CD8-positive, alpha-beta memory T cell (primary cell): ENCODE results near the gene ELK3. TPM values are rescaled to one million over a fixed set of nuclear protein-coding genes. Genes with fewer than 3 reads are reported as not detected.
"Not testable (repeated sequence)": the region's sequence is repeated elsewhere in the genome, so short reads cannot be mapped to it uniquely, and the experiment has no call there.

Experiments
- CTCF ChIA-PET: fragments of 350-600 bp; sonication (Branson Sonifier 250); formaldehyde crosslinking; loops from one replicate; lab custom pipeline; 2021; ENCODE audit warnings: antibody characterized with exemption; lab: Charles Lee
- POLR2A ChIA-PET: fragments of 350-600 bp; sonication (Branson Sonifier 250); formaldehyde crosslinking; loops from one replicate; lab custom pipeline; 2021; ENCODE audit warnings: antibody characterized with exemption; lab: Charles Lee
- DNase-seq, 5 donors: peaks; one replicate each; pipeline versions ENCODE4 v3.0.0 to v3.0.0-alpha.2; 2020 to 2022; ENCODE audit warnings: mixed read lengths in 1 of 5
- H3K27ac ChIP-seq: one replicate; pipeline ENCODE4 v1.7.0; 2013; ENCODE audit warnings: low read depth, mild to moderate bottlenecking, low read length, moderate library complexity
- H3K27me3 ChIP-seq: 2 replicates; pipeline ENCODE4 v1.7.0; 2013; ENCODE audit warnings: low read length, mild to moderate bottlenecking; ENCODE audit not compliant: insufficient read depth, poor library complexity, severe bottlenecking
- H3K36me3 ChIP-seq: 2 replicates; pipeline ENCODE4 v1.7.0; 2013; ENCODE audit warnings: mild to moderate bottlenecking, low read length, moderate library complexity; ENCODE audit not compliant: insufficient read depth
- H3K4me1 ChIP-seq: 2 replicates; pipeline ENCODE4 v1.7.0; 2013; ENCODE audit warnings: mild to moderate bottlenecking, low read length, moderate library complexity; ENCODE audit not compliant: insufficient read depth
- H3K4me3 ChIP-seq: 2 replicates; pipeline ENCODE4 v1.7.0; 2013; ENCODE audit warnings: mild to moderate bottlenecking, low read length
- H3K9me3 ChIP-seq: 2 replicates; pipeline ENCODE4 v1.7.0; 2013; ENCODE audit warnings: mild to moderate bottlenecking, low read length
- H3K27ac Mint-ChIP-seq, 8 donors: one replicate each; pipeline ENCODE4 v1.8.0; 2020 to 2021; ENCODE audit warnings: mixed read lengths in 8 of 8, mild to moderate bottlenecking in 6 of 8, inconsistent platforms in 3 of 8, moderate library complexity in 3 of 8
- H3K27me3 Mint-ChIP-seq, 2 donors: one replicate each; pipeline ENCODE4 v1.8.0; 2020 to 2021; ENCODE audit warnings: mixed read lengths in 2 of 2, mild to moderate bottlenecking in 1 of 2, moderate library complexity in 1 of 2
- H3K36me3 Mint-ChIP-seq, 3 donors: one replicate each; pipeline ENCODE4 v1.8.0; 2020 to 2021; ENCODE audit warnings: mixed read lengths in 3 of 3, inconsistent platforms in 1 of 3, mild to moderate bottlenecking in 1 of 3
- H3K4me1 Mint-ChIP-seq, 3 donors: one replicate each; pipeline ENCODE4 v1.8.0; 2020 to 2021; ENCODE audit warnings: mixed read lengths in 3 of 3, inconsistent platforms in 1 of 3, mild to moderate bottlenecking in 1 of 3
- H3K4me3 Mint-ChIP-seq, 7 donors: one replicate each; pipeline ENCODE4 v1.8.0; 2020 to 2021; ENCODE audit warnings: mixed read lengths in 7 of 7, mild to moderate bottlenecking in 6 of 7, moderate library complexity in 4 of 7, inconsistent platforms in 2 of 7
- H3K9me3 Mint-ChIP-seq, 5 donors: one replicate each; pipeline ENCODE4 v1.8.0; 2020 to 2022; ENCODE audit warnings: mixed read lengths in 5 of 5, mild to moderate bottlenecking in 3 of 5, moderate library complexity in 2 of 5, inconsistent platforms in 1 of 5
- polyA plus RNA-seq: library from polyadenylated mRNA; unstranded; fragments of 300-500 nt; fragmentation: Illumina TruSeq; gene quantifications from one replicate; pipeline ENCODE4 v1.2.3, GENCODE V29; 2021
- total RNA-seq, 2 experiments: library from RNA; stranded (reverse); gene quantifications; one replicate each; pipeline ENCODE4 v1.2.3, GENCODE V29; 2021

The ELK3 gene
- total and polyA plus RNA-seq, 3 experiments from 2014 or later: 24.0 to 44.3 (median 28.4) TPM

DNA sequence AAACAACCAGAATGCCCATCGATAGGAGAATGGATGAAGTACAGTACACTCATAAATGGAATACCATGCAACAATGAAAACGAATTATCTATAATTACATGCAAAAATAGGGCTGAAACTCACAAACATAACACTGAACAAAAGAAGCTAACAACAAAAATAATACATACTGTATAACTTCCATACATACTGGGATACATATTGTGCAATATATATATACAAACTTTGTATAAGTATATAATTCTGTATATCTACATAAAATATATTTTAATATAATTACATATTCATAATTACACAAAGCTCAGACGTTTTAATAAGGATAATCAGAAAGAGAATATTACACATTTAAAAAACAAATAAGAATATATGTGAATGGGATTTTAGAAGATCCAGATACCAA lies 115.9 kb downstream of the ELK3 start:
- H3K4me1 Mint-ChIP-seq: peaks cover 25 to 54% (median 50%) of the 10 kb centered on the region in 3 donors
- no peak for DNase-seq
- Histone ChIP-seq H3K27me3 (no peaks in the 10 kb centered on the region), H3K4me3 (no peak overlapping the region), H3K4me1 (peaks cover 12% of the 10 kb centered on the region), H3K36me3 (no peaks in the 10 kb centered on the region), H3K27ac (no peak overlapping the region), H3K9me3 (no peaks in the 10 kb centered on the region)
- H3K27me3 Mint-ChIP-seq: no peaks in the 10 kb centered on the region
- no peaks in the 10 kb centered on the region for H3K9me3 Mint-ChIP-seq
- POLR2A ChIA-PET: no interaction called here
- peak overlapping the region in 1 of 8 donors; percentile 18 for H3K27ac Mint-ChIP-seq
- H3K4me3 Mint-ChIP-seq: no peak overlapping the region
- CTCF ChIA-PET: interaction anchor here (0.9 to 1.2 kb wide), 2 partner anchors 36 to 206 kb away, joined by 3 read pairs; no protein-coding TSS in a partner anchor
- peaks cover 4 to 47% (median 8%) of the 10 kb centered on the region in 3 donors for H3K36me3 Mint-ChIP-seq

DNA sequence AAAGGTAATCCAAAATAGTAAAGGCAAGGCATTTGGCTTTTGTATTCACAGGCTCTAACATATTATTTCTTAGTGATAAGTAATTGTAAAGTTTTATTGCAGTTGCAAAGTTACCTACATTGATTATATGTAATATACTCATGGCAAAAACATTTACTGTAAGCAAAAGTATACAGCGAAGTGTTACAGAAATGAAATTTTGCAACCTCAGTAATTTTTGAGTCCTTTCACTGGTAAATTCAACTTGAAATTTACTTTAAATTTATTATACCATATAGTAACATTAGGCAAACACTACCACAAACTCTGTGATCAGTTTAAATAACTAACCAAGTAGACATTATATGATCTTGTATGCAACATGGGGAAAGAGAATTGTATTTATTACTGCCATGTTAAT lies 117.0 kb downstream of the ELK3 start:
- ChIA-PET POLR2A (no interaction called here), CTCF (no interaction called here)
- no peaks in the 10 kb centered on the region for H3K27me3 ChIP-seq
- Mint-ChIP-seq H3K27ac (peak overlapping the region in 1 of 8 donors; percentile 57), H3K4me1 (peaks cover 20 to 54% (median 47%) of the 10 kb centered on the region in 3 donors), H3K36me3 (peaks cover 4 to 47% (median 6%) of the 10 kb centered on the region in 3 donors), H3K9me3 (no peaks in the 10 kb centered on the region), H3K27me3 (no peaks in the 10 kb centered on the region), H3K4me3 (no peak overlapping the region)
- no peak overlapping the region for H3K4me3 ChIP-seq
- H3K36me3 ChIP-seq: no peaks in the 10 kb centered on the region
- peaks cover 18% of the 10 kb centered on the region for H3K4me1 ChIP-seq
- H3K27ac ChIP-seq: no peak overlapping the region
- no peaks in the 10 kb centered on the region for H3K9me3 ChIP-seq
- DNase-seq: no peak

DNA sequence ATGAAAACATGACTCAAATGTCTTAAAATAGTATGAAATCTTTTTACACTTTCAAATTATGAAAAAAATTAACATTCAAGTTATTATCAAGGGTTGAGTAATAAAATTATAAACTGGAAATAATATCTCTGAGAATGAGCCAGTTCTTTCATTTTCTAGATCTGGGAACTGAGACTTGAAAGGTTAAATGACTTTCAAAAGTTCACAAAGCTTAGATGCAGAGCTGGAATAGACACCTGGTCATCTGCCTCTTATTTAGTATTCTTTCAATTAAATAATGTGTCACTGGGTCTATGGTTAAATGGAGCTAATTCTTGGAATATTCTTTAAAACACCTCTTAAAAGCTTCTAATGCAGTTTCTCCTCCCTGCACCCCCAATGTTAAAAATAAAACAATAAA lies 119.4 kb downstream of the ELK3 start:
- H3K9me3 Mint-ChIP-seq: peaks cover 0 to 3% (median 3%) of the 10 kb centered on the region in 5 donors
- no peaks in the 10 kb centered on the region for H3K27me3 ChIP-seq
- DNase-seq: no peak
- H3K36me3 ChIP-seq: no peaks in the 10 kb centered on the region
- no peak overlapping the region for H3K4me3 Mint-ChIP-seq
- H3K4me1 ChIP-seq: peaks cover 18% of the 10 kb centered on the region
- no peak overlapping the region for H3K4me3 ChIP-seq
- H3K9me3 ChIP-seq: no peaks in the 10 kb centered on the region
- POLR2A ChIA-PET: no interaction called here
- peaks cover 4 to 37% (median 6%) of the 10 kb centered on the region in 3 donors for H3K36me3 Mint-ChIP-seq
- CTCF ChIA-PET: no interaction called here
- H3K4me1 Mint-ChIP-seq: peaks cover 17 to 40% (median 33%) of the 10 kb centered on the region in 3 donors
- H3K27ac ChIP-seq: no peak overlapping the region
- H3K27ac Mint-ChIP-seq: peak overlapping the region in 1 of 8 donors; percentile 9
- no peaks in the 10 kb centered on the region for H3K27me3 Mint-ChIP-seq

DNA sequence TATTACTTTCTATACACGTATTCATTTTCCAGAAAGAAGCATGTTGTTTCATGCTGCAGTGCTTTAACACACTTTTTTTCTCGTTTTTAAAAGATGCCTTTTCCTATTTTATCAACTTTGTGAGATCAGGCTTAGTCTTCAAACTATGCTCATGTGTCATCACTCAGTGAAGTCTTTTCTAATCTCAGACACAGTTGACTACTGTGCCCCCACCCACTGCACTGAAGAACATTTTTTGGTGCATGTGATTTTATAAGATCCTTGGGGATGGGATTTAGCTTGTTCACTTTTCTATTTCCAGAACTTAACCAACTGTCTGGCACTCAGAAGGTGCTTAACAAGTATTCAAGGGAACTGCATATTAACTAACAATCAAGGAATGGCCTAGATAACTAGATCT lies 120.5 kb downstream of the ELK3 start:
- DNase-seq: no peak
- H3K27me3 Mint-ChIP-seq: no peaks in the 10 kb centered on the region
- H3K27ac Mint-ChIP-seq: peak overlapping the region; percentile 2 to 99 (median 58)
- peaks cover 2 to 30% (median 4%) of the 10 kb centered on the region in 3 donors for H3K36me3 Mint-ChIP-seq
- Histone ChIP-seq H3K27ac (no peak overlapping the region), H3K4me3 (no peak overlapping the region), H3K4me1 (peaks cover 18% of the 10 kb centered on the region), H3K27me3 (no peaks in the 10 kb centered on the region), H3K36me3 (no peaks in the 10 kb centered on the region), H3K9me3 (no peaks in the 10 kb centered on the region)
- peaks cover 11 to 33% (median 26%) of the 10 kb centered on the region in 3 donors for H3K4me1 Mint-ChIP-seq
- H3K4me3 Mint-ChIP-seq: peak overlapping the region in 2 of 7 donors; percentile 27 to 68
- ChIA-PET POLR2A (interaction anchor here (1.0 kb wide), 1 partner anchor 84 kb away, joined by 4 read pairs; no protein-coding TSS in a partner anchor), CTCF (interaction anchor here (1.7 kb wide), 1 partner anchor 86 kb away, joined by 6 read pairs; the partner anchor contains the start of gene CDK17)
- peaks cover 0 to 3% (median 3%) of the 10 kb centered on the region in 5 donors for H3K9me3 Mint-ChIP-seq

DNA sequence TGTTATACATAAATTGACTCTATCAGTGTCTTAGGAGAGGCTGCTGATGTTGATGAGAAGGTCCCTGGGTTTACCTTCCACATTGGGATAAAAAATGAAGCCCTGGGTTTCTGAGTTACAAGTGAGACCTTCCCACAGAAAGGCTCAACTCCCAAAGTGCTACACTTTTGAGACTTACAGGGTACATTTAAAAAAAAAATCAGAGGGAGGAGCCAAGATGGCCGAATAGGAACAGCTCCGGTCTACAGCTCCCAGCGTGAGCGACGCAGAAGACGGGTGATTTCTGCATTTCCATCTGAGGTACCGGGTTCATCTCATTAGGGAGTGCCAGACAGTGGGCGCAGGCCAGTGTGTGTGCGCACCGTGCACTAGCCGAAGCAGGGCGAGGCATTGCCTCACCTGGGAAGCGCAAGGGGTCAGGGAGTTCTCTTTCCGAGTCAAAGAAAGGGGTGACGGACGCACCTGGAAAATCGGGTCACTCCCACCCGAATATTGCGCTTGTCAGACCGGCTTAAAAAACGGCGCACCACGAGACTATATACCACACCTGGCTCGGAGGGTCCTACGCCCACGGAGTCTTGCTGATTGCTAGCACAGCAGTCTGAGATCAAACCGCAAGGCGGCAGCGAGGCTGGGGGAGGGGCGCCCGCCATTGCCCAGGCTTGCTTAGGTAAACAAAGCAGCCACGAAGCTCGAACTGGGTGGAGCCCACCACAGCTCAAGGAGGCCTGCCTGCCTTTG lies 121.7 kb downstream of the ELK3 start:
- H3K27me3 ChIP-seq, POLR2A ChIA-PET, H3K36me3 ChIP-seq, H3K9me3 Mint-ChIP-seq, H3K9me3 ChIP-seq, H3K27me3 Mint-ChIP-seq, H3K4me3 ChIP-seq: not testable (repeated sequence)
- peak in 4 of 5 donors; percentile 16 to 72 (median 44) for DNase-seq
- Mint-ChIP-seq H3K27ac (peak overlapping the region; percentile 87 to 99 (median 96)), H3K4me1 (peaks cover 8 to 29% (median 26%) of the 10 kb centered on the region in 3 donors), H3K4me3 (peak overlapping the region; percentile 84 to 98 (median 91)), H3K36me3 (peaks cover 0 to 23% (median 2%) of the 10 kb centered on the region in 3 donors)
- peaks cover 18% of the 10 kb centered on the region for H3K4me1 ChIP-seq
- H3K27ac ChIP-seq: peak overlapping the region; percentile 17
- CTCF ChIA-PET: interaction anchor here (1.0 to 1.7 kb wide), 2 partner anchors 83 to 84 kb away, joined by 3 to 6 read pairs; partner anchors contain the start of gene CDK17

DNA sequence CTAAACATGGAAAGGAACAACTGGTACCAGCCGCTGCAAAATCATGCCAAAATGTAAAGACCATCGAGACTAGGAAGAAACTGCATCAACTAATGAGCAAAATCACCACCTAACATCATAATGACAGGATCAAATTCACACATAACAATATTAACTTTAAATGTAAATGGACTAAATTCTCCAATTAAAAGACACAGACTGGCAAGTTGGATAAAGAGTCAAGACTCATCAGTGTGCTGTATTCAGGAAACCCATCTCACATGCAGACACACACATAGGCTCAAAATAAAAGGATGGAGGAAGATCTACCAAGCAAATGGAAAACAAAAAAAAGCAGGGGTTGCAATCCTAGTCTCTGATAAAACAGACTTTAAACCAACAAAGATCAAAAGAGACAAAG lies 123.6 kb downstream of the ELK3 start:
- H3K9me3 ChIP-seq, H3K27me3 ChIP-seq, H3K4me3 ChIP-seq, H3K36me3 ChIP-seq, POLR2A ChIA-PET, DNase-seq, H3K27ac ChIP-seq, H3K4me3 Mint-ChIP-seq, H3K27me3 Mint-ChIP-seq, H3K9me3 Mint-ChIP-seq, CTCF ChIA-PET: not testable (repeated sequence)
- H3K36me3 Mint-ChIP-seq: peaks cover 8 to 21% (median 11%) of the 10 kb centered on the region in 3 donors
- peaks cover 15 to 39% (median 36%) of the 10 kb centered on the region in 3 donors for H3K4me1 Mint-ChIP-seq
- peaks cover 18% of the 10 kb centered on the region for H3K4me1 ChIP-seq
- peak overlapping the region in 3 of 8 donors; percentile 62 to 73 (median 63) for H3K27ac Mint-ChIP-seq

Other genes with a start within 250 kb of the ELK3 start
- under 1 TPM; 0.09 to 0.40 TPM for gene HAL, start 198.0 kb upstream of the ELK3 start, total RNA-seq
- gene HAL, start 198.0 kb upstream of the ELK3 start, polyA plus RNA-seq: not detected
- 10 to 100 TPM; 58.8 to 63.7 TPM for gene LTA4H, start 158.8 kb upstream of the ELK3 start, total RNA-seq
- gene LTA4H, start 158.8 kb upstream of the ELK3 start, polyA plus RNA-seq: 61.4 TPM
- 10 to 100 TPM; 34.6 to 36.0 TPM for gene CDK17, start 206.1 kb downstream of the ELK3 start, total RNA-seq
- gene CDK17, start 206.1 kb downstream of the ELK3 start, polyA plus RNA-seq: 40.0 TPM